Memory B cell (primary cell): ENCODE measurements around the gene EFCAB6.

Source experiments
- ATAC-seq: fragments of 150-1000 bp; cut with Tn5 transposase; 2 replicates; pipeline ENCODE4 v1.10.0; 2021; ENCODE audit warnings: low read depth, mild to moderate bottlenecking, moderate library complexity
- DNase-seq, 2 donors: peaks; one replicate each; pipeline ENCODE4 v3.0.0; 2022; ENCODE audit warnings: low spot score in 2 of 2
- H3K27ac Mint-ChIP-seq: one replicate; pipeline ENCODE4 v1.8.0; 2022; ENCODE audit warnings: mild to moderate bottlenecking, moderate library complexity, mixed read lengths
- H3K27me3 Mint-ChIP-seq: one replicate; pipeline ENCODE4 v1.8.0; 2022; ENCODE audit warnings: mixed read lengths
- H3K36me3 Mint-ChIP-seq: one replicate; pipeline ENCODE4 v1.8.0; 2022; ENCODE audit warnings: mild to moderate bottlenecking, mixed read lengths
- H3K4me1 Mint-ChIP-seq: one replicate; pipeline ENCODE4 v1.8.0; 2022; ENCODE audit warnings: mixed read lengths
- H3K4me3 Mint-ChIP-seq: one replicate; pipeline ENCODE4 v1.8.0; 2022; ENCODE audit warnings: mild to moderate bottlenecking, moderate library complexity, mixed read lengths
- H3K9me3 Mint-ChIP-seq: one replicate; pipeline ENCODE4 v1.8.0; 2022; ENCODE audit warnings: mixed read lengths

The EFCAB6 gene

GRCh38 chr22:43829904-43830851 is 18.1 kb upstream of the EFCAB6 start:
- ATAC-seq, result no peak
- Mint-ChIP-seq H3K9me3 (no peaks in the 10 kb centered on the region), H3K36me3 (no peaks in the 10 kb centered on the region), H3K4me1 (no peaks in the 10 kb centered on the region), H3K27ac (no peak overlapping the region), H3K27me3 (peaks cover 13% of the 10 kb centered on the region), H3K4me3 (no peak overlapping the region)
- no peak for DNase-seq

- no peaks in the 10 kb centered on the region for H3K36me3 Mint-ChIP-seq
- H3K4me3 Mint-ChIP-seq, result no peak overlapping the region
- H3K9me3 Mint-ChIP-seq, result no peaks in the 10 kb centered on the region
- DNase-seq (no peak), ATAC-seq (no peak)
- H3K27me3 Mint-ChIP-seq, result peaks cover 12% of the 10 kb centered on the region
- no peaks in the 10 kb centered on the region for H3K4me1 Mint-ChIP-seq
- no peak overlapping the region for H3K27ac Mint-ChIP-seq
Observed at GRCh38 chr22:43828998-43829782, 17.1 kb upstream of the EFCAB6 start.

- Mint-ChIP-seq H3K9me3 (no peaks in the 10 kb centered on the region), H3K4me1 (no peaks in the 10 kb centered on the region), H3K27me3 (peaks cover 12% of the 10 kb centered on the region), H3K27ac (no peak overlapping the region), H3K36me3 (no peaks in the 10 kb centered on the region), H3K4me3 (no peak overlapping the region)
- ATAC-seq (no peak), DNase-seq (no peak)
Observed at GRCh38 chr22:43828725-43828997, 16.6 kb upstream of the EFCAB6 start.

- Mint-ChIP-seq H3K4me1 (no peaks in the 10 kb centered on the region), H3K36me3 (no peaks in the 10 kb centered on the region)
Observed at GRCh38 chr22:43827926-43828724, 16.0 kb upstream of the EFCAB6 start.

GRCh38 chr22:43827003-43827735 is 15.1 kb upstream of the EFCAB6 start:
- H3K27ac Mint-ChIP-seq, result no peak overlapping the region
- no peak for DNase-seq
- H3K4me3 Mint-ChIP-seq, result no peak overlapping the region
- no peaks in the 10 kb centered on the region for H3K9me3 Mint-ChIP-seq
- no peak for ATAC-seq
- no peaks in the 10 kb centered on the region for H3K36me3 Mint-ChIP-seq
- H3K4me1 Mint-ChIP-seq, result no peaks in the 10 kb centered on the region
- peaks cover 13% of the 10 kb centered on the region for H3K27me3 Mint-ChIP-seq

More at GRCh38 chr22:43827926-43828724, 16.0 kb upstream of the EFCAB6 start:
- ATAC-seq (no peak), DNase-seq (no peak)
- Mint-ChIP-seq H3K4me3 (no peak overlapping the region), H3K9me3 (no peaks in the 10 kb centered on the region), H3K27ac (no peak overlapping the region), H3K27me3 (peaks cover 12% of the 10 kb centered on the region)

- ATAC-seq, result no peak
- Mint-ChIP-seq H3K27me3 (peaks cover 15% of the 10 kb centered on the region), H3K36me3 (no peaks in the 10 kb centered on the region)
Observed at GRCh38 chr22:43826142-43827002, 14.3 kb upstream of the EFCAB6 start.

GRCh38 chr22:43825651-43826050 is 13.5 kb upstream of the EFCAB6 start:
- ATAC-seq, result no peak
- Mint-ChIP-seq H3K27me3 (peaks cover 20% of the 10 kb centered on the region), H3K4me1 (no peaks in the 10 kb centered on the region), H3K4me3 (no peak overlapping the region), H3K27ac (no peak overlapping the region), H3K9me3 (no peaks in the 10 kb centered on the region), H3K36me3 (no peaks in the 10 kb centered on the region)
- no peak for DNase-seq

More at GRCh38 chr22:43826142-43827002, 14.3 kb upstream of the EFCAB6 start:
- Mint-ChIP-seq H3K9me3 (no peaks in the 10 kb centered on the region), H3K27ac (no peak overlapping the region), H3K4me3 (no peak overlapping the region), H3K4me1 (no peaks in the 10 kb centered on the region)
- no peak for DNase-seq

- Mint-ChIP-seq H3K9me3 (no peaks in the 10 kb centered on the region), H3K4me1 (no peaks in the 10 kb centered on the region), H3K27me3 (peaks cover 18% of the 10 kb centered on the region), H3K27ac (no peak overlapping the region), H3K4me3 (no peak overlapping the region), H3K36me3 (no peaks in the 10 kb centered on the region)
- DNase-seq (no peak), ATAC-seq (no peak)
Observed at GRCh38 chr22:43824724-43825420, 12.8 kb upstream of the EFCAB6 start.

- H3K9me3 Mint-ChIP-seq, result no peaks in the 10 kb centered on the region
- no peak overlapping the region for H3K4me3 Mint-ChIP-seq
- no peak overlapping the region for H3K27ac Mint-ChIP-seq
- DNase-seq (no peak), ATAC-seq (no peak)
- no peaks in the 10 kb centered on the region for H3K36me3 Mint-ChIP-seq
- H3K27me3 Mint-ChIP-seq, result peaks cover 18% of the 10 kb centered on the region
- no peaks in the 10 kb centered on the region for H3K4me1 Mint-ChIP-seq
Observed at GRCh38 chr22:43823911-43824665, 12.0 kb upstream of the EFCAB6 start.

GRCh38 chr22:43823353-43823908 is 11.3 kb upstream of the EFCAB6 start:
- ATAC-seq, result no peak
- H3K27me3 Mint-ChIP-seq, result peaks cover 18% of the 10 kb centered on the region

GRCh38 chr22:43821606-43822425 is 9.7 kb upstream of the EFCAB6 start:
- no peak overlapping the region for H3K27ac Mint-ChIP-seq
- no peak for ATAC-seq
- no peaks in the 10 kb centered on the region for H3K4me1 Mint-ChIP-seq
- peaks cover 16% of the 10 kb centered on the region for H3K27me3 Mint-ChIP-seq
- no peaks in the 10 kb centered on the region for H3K9me3 Mint-ChIP-seq
- no peak overlapping the region for H3K4me3 Mint-ChIP-seq
- no peak for DNase-seq
- H3K36me3 Mint-ChIP-seq, result no peaks in the 10 kb centered on the region

More at GRCh38 chr22:43823353-43823908, 11.3 kb upstream of the EFCAB6 start:
- Mint-ChIP-seq H3K27ac (no peak overlapping the region), H3K9me3 (no peaks in the 10 kb centered on the region), H3K4me1 (no peaks in the 10 kb centered on the region), H3K36me3 (no peaks in the 10 kb centered on the region), H3K4me3 (no peak overlapping the region)
- DNase-seq, result no peak
